ENCODE results near the gene VPS13D.

DNA sequence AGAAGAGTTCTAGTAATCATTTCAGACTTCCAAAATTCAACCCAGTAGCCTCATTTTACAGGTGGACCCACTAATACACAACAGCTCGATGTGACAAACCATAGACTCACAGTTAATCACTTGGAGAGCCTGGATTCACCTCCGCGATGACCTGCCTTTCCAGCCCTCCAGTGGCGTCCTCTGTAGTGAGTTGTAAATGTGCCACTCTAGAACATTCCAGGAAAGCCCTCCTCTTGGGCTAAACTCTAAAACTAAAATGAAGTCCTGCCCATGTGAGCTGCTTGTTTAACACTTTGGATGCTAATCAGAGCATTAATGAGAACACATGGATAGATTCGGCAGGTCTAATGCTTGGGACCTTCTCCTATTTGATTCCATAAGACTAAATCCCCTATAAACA is 247.5 kb downstream of the VPS13D start:
- TF ChIP-seq, protein P1, sequence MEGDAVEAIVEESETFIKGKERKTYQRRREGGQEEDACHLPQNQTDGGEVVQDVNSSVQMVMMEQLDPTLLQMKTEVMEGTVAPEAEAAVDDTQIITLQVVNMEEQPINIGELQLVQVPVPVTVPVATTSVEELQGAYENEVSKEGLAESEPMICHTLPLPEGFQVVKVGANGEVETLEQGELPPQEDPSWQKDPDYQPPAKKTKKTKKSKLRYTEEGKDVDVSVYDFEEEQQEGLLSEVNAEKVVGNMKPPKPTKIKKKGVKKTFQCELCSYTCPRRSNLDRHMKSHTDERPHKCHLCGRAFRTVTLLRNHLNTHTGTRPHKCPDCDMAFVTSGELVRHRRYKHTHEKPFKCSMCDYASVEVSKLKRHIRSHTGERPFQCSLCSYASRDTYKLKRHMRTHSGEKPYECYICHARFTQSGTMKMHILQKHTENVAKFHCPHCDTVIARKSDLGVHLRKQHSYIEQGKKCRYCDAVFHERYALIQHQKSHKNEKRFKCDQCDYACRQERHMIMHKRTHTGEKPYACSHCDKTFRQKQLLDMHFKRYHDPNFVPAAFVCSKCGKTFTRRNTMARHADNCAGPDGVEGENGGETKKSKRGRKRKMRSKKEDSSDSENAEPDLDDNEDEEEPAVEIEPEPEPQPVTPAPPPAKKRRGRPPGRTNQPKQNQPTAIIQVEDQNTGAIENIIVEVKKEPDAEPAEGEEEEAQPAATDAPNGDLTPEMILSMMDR (IDR thresholded peaks at IDR 0.05): no peak
- TF ChIP-seq, protein P2, sequence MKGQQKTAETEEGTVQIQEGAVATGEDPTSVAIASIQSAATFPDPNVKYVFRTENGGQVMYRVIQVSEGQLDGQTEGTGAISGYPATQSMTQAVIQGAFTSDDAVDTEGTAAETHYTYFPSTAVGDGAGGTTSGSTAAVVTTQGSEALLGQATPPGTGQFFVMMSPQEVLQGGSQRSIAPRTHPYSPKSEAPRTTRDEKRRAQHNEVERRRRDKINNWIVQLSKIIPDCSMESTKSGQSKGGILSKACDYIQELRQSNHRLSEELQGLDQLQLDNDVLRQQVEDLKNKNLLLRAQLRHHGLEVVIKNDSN (IDR thresholded peaks at IDR 0.05; ENCODE audit: borderline replicate concordance, low read depth): no peak
- TF ChIP-seq EZH2phosphoT487 (IDR thresholded peaks at IDR 0.05; ENCODE audit: borderline replicate concordance, low read depth) (no peak), POLR2AphosphoS5 (IDR thresholded peaks at IDR 0.05; ENCODE audit: low read depth, low read length) (no peak), EP300 (IDR thresholded peaks at IDR 0.05; ENCODE audit: borderline replicate concordance in 1 of 2, low read depth in 1 of 2, low read length in 1 of 2) (no peak), TEAD4 (IDR thresholded peaks at IDR 0.05; ENCODE audit: borderline replicate concordance, insufficient read depth) (no peak), TAF1 (IDR thresholded peaks at IDR 0.05; ENCODE audit: borderline replicate concordance, low read depth, low read length) (no peak), RAD21 (IDR thresholded peaks at IDR 0.05; ENCODE audit: low read length) (no peak), SIN3A (IDR thresholded peaks at IDR 0.05; ENCODE audit: borderline replicate concordance, low read depth, low read length) (no peak), JUND (IDR thresholded peaks at IDR 0.05) (no peak), SMC3 (IDR thresholded peaks at IDR 0.05; ENCODE audit: low read depth, low read length) (no peak)
- TF ChIP-seq, protein P3, sequence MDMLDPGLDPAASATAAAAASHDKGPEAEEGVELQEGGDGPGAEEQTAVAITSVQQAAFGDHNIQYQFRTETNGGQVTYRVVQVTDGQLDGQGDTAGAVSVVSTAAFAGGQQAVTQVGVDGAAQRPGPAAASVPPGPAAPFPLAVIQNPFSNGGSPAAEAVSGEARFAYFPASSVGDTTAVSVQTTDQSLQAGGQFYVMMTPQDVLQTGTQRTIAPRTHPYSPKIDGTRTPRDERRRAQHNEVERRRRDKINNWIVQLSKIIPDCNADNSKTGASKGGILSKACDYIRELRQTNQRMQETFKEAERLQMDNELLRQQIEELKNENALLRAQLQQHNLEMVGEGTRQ (IDR thresholded peaks at IDR 0.05; ENCODE audit: borderline replicate concordance, low read depth, low read length): no peak
- TF ChIP-seq, protein P4, sequence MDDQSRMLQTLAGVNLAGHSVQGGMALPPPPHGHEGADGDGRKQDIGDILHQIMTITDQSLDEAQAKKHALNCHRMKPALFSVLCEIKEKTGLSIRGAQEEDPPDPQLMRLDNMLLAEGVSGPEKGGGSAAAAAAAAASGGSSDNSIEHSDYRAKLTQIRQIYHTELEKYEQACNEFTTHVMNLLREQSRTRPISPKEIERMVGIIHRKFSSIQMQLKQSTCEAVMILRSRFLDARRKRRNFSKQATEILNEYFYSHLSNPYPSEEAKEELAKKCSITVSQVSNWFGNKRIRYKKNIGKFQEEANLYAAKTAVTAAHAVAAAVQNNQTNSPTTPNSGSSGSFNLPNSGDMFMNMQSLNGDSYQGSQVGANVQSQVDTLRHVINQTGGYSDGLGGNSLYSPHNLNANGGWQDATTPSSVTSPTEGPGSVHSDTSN (IDR thresholded peaks at IDR 0.05): no peak
- TF ChIP-seq, protein P5, sequence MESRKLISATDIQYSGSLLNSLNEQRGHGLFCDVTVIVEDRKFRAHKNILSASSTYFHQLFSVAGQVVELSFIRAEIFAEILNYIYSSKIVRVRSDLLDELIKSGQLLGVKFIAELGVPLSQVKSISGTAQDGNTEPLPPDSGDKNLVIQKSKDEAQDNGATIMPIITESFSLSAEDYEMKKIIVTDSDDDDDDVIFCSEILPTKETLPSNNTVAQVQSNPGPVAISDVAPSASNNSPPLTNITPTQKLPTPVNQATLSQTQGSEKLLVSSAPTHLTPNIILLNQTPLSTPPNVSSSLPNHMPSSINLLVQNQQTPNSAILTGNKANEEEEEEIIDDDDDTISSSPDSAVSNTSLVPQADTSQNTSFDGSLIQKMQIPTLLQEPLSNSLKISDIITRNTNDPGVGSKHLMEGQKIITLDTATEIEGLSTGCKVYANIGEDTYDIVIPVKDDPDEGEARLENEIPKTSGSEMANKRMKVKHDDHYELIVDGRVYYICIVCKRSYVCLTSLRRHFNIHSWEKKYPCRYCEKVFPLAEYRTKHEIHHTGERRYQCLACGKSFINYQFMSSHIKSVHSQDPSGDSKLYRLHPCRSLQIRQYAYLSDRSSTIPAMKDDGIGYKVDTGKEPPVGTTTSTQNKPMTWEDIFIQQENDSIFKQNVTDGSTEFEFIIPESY (IDR thresholded peaks at IDR 0.05; ENCODE audit: borderline replicate concordance, low read depth): no peak

Measured in SK-N-SH (cell line).